ENCODE results near the gene SASH1.

The SASH1 gene

GRCh38 chr6:148436466-148436865 lies 93.8 kb downstream of the SASH1 start:
- no peak for DNase-seq

GRCh38 chr6:148438632-148439031 lies 96.0 kb downstream of the SASH1 start:
- DNase-seq = no peak

- peak; percentile 60 for DNase-seq
Observed at GRCh38 chr6:148440016-148440415, 97.4 kb downstream of the SASH1 start.

- peak; percentile 64 for DNase-seq
Observed at GRCh38 chr6:148440877-148441453, 98.3 kb downstream of the SASH1 start.

GRCh38 chr6:148441454-148441911 lies 98.8 kb downstream of the SASH1 start:
- DNase-seq = no peak

GRCh38 chr6:148443798-148444560 lies 101.3 kb downstream of the SASH1 start:
- no peak for DNase-seq

GRCh38 chr6:148445116-148445515 lies 102.5 kb downstream of the SASH1 start:
- no peak for DNase-seq

GRCh38 chr6:148445620-148446019 lies 103.0 kb downstream of the SASH1 start:
- no peak for DNase-seq

- DNase-seq = no peak
Observed at GRCh38 chr6:148446681-148447080, 104.0 kb downstream of the SASH1 start.

GRCh38 chr6:148447521-148448230 lies 105.0 kb downstream of the SASH1 start:
- no peak for DNase-seq

GRCh38 chr6:148448369-148449012 lies 105.9 kb downstream of the SASH1 start:
- DNase-seq = no peak

GRCh38 chr6:148450866-148451265 lies 108.2 kb downstream of the SASH1 start:
- DNase-seq = no peak

- no peak for DNase-seq
Observed at GRCh38 chr6:148451690-148452089, 109.1 kb downstream of the SASH1 start.

GRCh38 chr6:148452876-148453275 lies 110.2 kb downstream of the SASH1 start:
- DNase-seq = no peak

- no peak for DNase-seq
Observed at GRCh38 chr6:148453906-148454305, 111.3 kb downstream of the SASH1 start.

GRCh38 chr6:148455225-148455624 lies 112.6 kb downstream of the SASH1 start:
- DNase-seq = no peak

- no peak for DNase-seq
Observed at GRCh38 chr6:148455674-148456558, 113.3 kb downstream of the SASH1 start.

GRCh38 chr6:148457137-148457842 lies 114.7 kb downstream of the SASH1 start:
- DNase-seq = no peak

GRCh38 chr6:148457843-148458159 lies 115.2 kb downstream of the SASH1 start:
- DNase-seq = no peak

- no peak for DNase-seq
Observed at GRCh38 chr6:148459238-148459637, 116.6 kb downstream of the SASH1 start.

GRCh38 chr6:148460876-148461646 lies 118.4 kb downstream of the SASH1 start:
- no peak for DNase-seq
